CD14-positive monocyte (primary cell): ENCODE measurements around the gene ARHGAP44. TPM values are rescaled to one million over a fixed set of nuclear protein-coding genes. Genes with fewer than 3 reads are reported as not detected.

Experiments
- DNase-seq, 3 donors: peaks; one replicate each; pipeline ENCODE4 v3.0.0-alpha.2; 2011 to 2022
- H2AFZ ChIP-seq: 2 replicates; pipeline ENCODE4 v1.6.0; 2012; ENCODE audit warnings: mild to moderate bottlenecking, low read depth, low read length, inconsistent platforms; ENCODE audit not compliant: insufficient read depth, poor library complexity, severe bottlenecking
- H3K27ac ChIP-seq, 2 donors: 1 replicate in 1 of 2; 2 replicates in 1 of 2; pipeline ENCODE4 v1.5.1; 2012 to 2013; ENCODE audit warnings: low read length in 2 of 2, control low read depth in 1 of 2, inconsistent platforms in 1 of 2, low read depth in 1 of 2, mild to moderate bottlenecking in 1 of 2
- H3K27me3 ChIP-seq, 2 donors: one replicate each; pipeline versions ENCODE4 v1.6.0 to v1.6.1; 2011 to 2013; ENCODE audit warnings: low read length in 2 of 2; ENCODE audit not compliant: control insufficient read depth in 2 of 2, insufficient read depth in 2 of 2
- H3K36me3 ChIP-seq, 2 donors: replicated peaks in 1 of 2; 1 replicate in 1 of 2; 2 replicates in 1 of 2; pipeline versions ENCODE4 v1.5.1 to v1.6.1; 2012 to 2013; ENCODE audit warnings: low read length in 2 of 2, control low read depth in 1 of 2, inconsistent platforms in 1 of 2, mild to moderate bottlenecking in 1 of 2; ENCODE audit not compliant: insufficient read depth in 2 of 2, control insufficient read depth in 1 of 2
- H3K4me1 ChIP-seq, 2 donors: 1 replicate in 1 of 2; 2 replicates in 1 of 2; pipeline versions ENCODE4 v1.5.1 to v1.6.1; 2012 to 2013; ENCODE audit warnings: low read length in 2 of 2, control low read depth in 1 of 2, inconsistent platforms in 1 of 2, mild to moderate bottlenecking in 1 of 2, moderate library complexity in 1 of 2; ENCODE audit not compliant: insufficient read depth in 2 of 2, control insufficient read depth in 1 of 2
- H3K4me2 ChIP-seq: replicated peaks from 2 replicates; pipeline ENCODE3; 2012; ENCODE audit warnings: low read length, moderate library complexity, mild to moderate bottlenecking; ENCODE audit not compliant: poor library complexity, severe bottlenecking; ENCODE audit errors: extremely low read depth
- H3K4me3 ChIP-seq, 3 experiments: fragments of 200-600 bp in 1 of 3; sonication (generic) in 1 of 3; replicated peaks in 1 of 3; 1 replicate in 2 of 3; 2 replicates in 1 of 3; pipeline ENCODE4 v1.5.1; 2011 to 2013; ENCODE audit warnings: low read length in 3 of 3, mild to moderate bottlenecking in 3 of 3, control low read depth in 2 of 3, low read depth in 2 of 3, inconsistent platforms in 1 of 3, moderate library complexity in 1 of 3
- H3K79me2 ChIP-seq: 2 replicates; pipeline ENCODE4 v1.6.0; 2012; ENCODE audit warnings: mild to moderate bottlenecking, control low read depth, inconsistent platforms, low read length, moderate library complexity; ENCODE audit not compliant: insufficient read depth
- H3K9ac ChIP-seq: 2 replicates; pipeline ENCODE4 v1.6.0; 2017; ENCODE audit warnings: low read length, mild to moderate bottlenecking; ENCODE audit not compliant: insufficient read depth, poor library complexity, severe bottlenecking
- H3K9me3 ChIP-seq, 2 donors: replicated peaks in 1 of 2; 1 replicate in 1 of 2; 2 replicates in 1 of 2; pipeline versions ENCODE4 v1.5.1 to v1.6.1; 2012 to 2013; ENCODE audit warnings: low read length in 2 of 2, control low read depth in 1 of 2; ENCODE audit not compliant: control insufficient read depth in 1 of 2, insufficient read depth in 1 of 2
- H4K20me1 ChIP-seq: 2 replicates; pipeline ENCODE4 v1.6.0; 2012; ENCODE audit warnings: mild to moderate bottlenecking, low read length, control low read depth, moderate library complexity; ENCODE audit not compliant: insufficient read depth
- H3K27ac Mint-ChIP-seq, 7 donors: one replicate each; pipeline ENCODE4 v1.8.0; 2020; ENCODE audit warnings: mild to moderate bottlenecking in 7 of 7, mixed read lengths in 7 of 7, moderate library complexity in 6 of 7, inconsistent platforms in 2 of 7
- H3K27me3 Mint-ChIP-seq, 3 donors: one replicate each; pipeline ENCODE4 v1.8.0; 2021 to 2022; ENCODE audit warnings: low read depth in 3 of 3, mild to moderate bottlenecking in 3 of 3, mixed read lengths in 3 of 3, moderate library complexity in 3 of 3, inconsistent platforms in 1 of 3
- H3K36me3 Mint-ChIP-seq, 2 donors: one replicate each; pipeline ENCODE4 v1.8.0; 2020; ENCODE audit warnings: mixed read lengths in 2 of 2, inconsistent platforms in 1 of 2, mild to moderate bottlenecking in 1 of 2
- H3K4me1 Mint-ChIP-seq: one replicate; pipeline ENCODE4 v1.8.0; 2020; ENCODE audit warnings: mild to moderate bottlenecking, mixed read lengths
- H3K4me3 Mint-ChIP-seq, 2 donors: one replicate each; pipeline ENCODE4 v1.8.0; 2020; ENCODE audit warnings: mild to moderate bottlenecking in 2 of 2, mixed read lengths in 2 of 2, moderate library complexity in 1 of 2
- H3K9me3 Mint-ChIP-seq, 7 donors: one replicate each; pipeline ENCODE4 v1.8.0; 2020 to 2022; ENCODE audit warnings: mixed read lengths in 7 of 7, mild to moderate bottlenecking in 6 of 7, moderate library complexity in 6 of 7, inconsistent platforms in 2 of 7
- CTCF ChIP-seq: fragments of 200-600 bp; IDR thresholded peaks from one replicate; pipeline ENCODE4 v1.8.0; 2022; ENCODE audit warnings: antibody characterized with exemption, mild to moderate bottlenecking
- WGBS: methylation state at CpG from one replicate; pipeline ENCODE4 v1.1.5; 2013; ENCODE audit warnings: missing lambda C conversion rate; ENCODE audit not compliant: insufficient coverage; 5-methylcytosine and 5-hydroxymethylcytosine counted together
- intact Hi-C, 2 donors: fragments of 100-400 bp; cut with micrococcal nuclease; formaldehyde crosslinking; loops; one replicate each; pipeline versions ENCODE4 v1.15.0 to v1.15.1; 2023
- polyA plus RNA-seq, 3 donors: library from polyadenylated mRNA; depleted of rRNA in 1 of 3; unstranded in 2 of 3; stranded (reverse) in 1 of 3; fragments of 300-500 nt in 2 of 3; fragments of >200 nt in 1 of 3; fragmentation: Illumina TruSeq in 2 of 3; gene quantifications; 1 replicate in 2 of 3; 2 replicates in 1 of 3; pipeline ENCODE4 v1.2.3, GENCODE V29; 2012 to 2021

The ARHGAP44 gene
- polyA plus RNA-seq, 3 donors, result not detected

GRCh38 chr17:12990041-12990808 is 200.9 kb downstream of the ARHGAP44 start:
- no peak for TF ChIP-seq CTCF
- DNase-seq, result no peak
- no peak overlapping the region for H3K4me3 Mint-ChIP-seq
- H3K27ac Mint-ChIP-seq, result peak overlapping the region in 1 of 7 donors; percentile 0
- Histone ChIP-seq H3K4me1 (no peaks in the 10 kb centered on the region), H4K20me1 (no peaks in the 10 kb centered on the region), H3K36me3 (peaks cover 47 to 54% of the 10 kb centered on the region in 2 donors), H3K9ac (no peak overlapping the region), H3K4me3 (no peak overlapping the region), H3K27ac (no peak overlapping the region), H2AFZ (no peak overlapping the region), H3K27me3 (no peaks in the 10 kb centered on the region), H3K9me3 (no peaks in the 10 kb centered on the region), H3K79me2 (no peaks in the 10 kb centered on the region), H3K4me2 (no peak overlapping the region)
- H3K36me3 Mint-ChIP-seq, result peaks cover 51 to 55% of the 10 kb centered on the region in 2 donors
- H3K4me1 Mint-ChIP-seq, result no peaks in the 10 kb centered on the region
- intact Hi-C loops, result no loop called here
- peaks cover 0 to 9% (median 3%) of the 10 kb centered on the region in 7 donors for H3K9me3 Mint-ChIP-seq
- H3K27me3 Mint-ChIP-seq, result peaks cover 0 to 2% (median 0%) of the 10 kb centered on the region in 3 donors
- WGBS, result 96% methylated on average over 18 of the region's 25 CpGs

GRCh38 chr17:12990926-12991325 is 201.6 kb downstream of the ARHGAP44 start:
- Histone ChIP-seq H3K4me3 (no peak overlapping the region), H2AFZ (no peak overlapping the region), H3K4me1 (no peaks in the 10 kb centered on the region), H4K20me1 (no peaks in the 10 kb centered on the region), H3K9ac (no peak overlapping the region), H3K9me3 (no peaks in the 10 kb centered on the region), H3K4me2 (no peak overlapping the region), H3K79me2 (no peaks in the 10 kb centered on the region), H3K27ac (no peak overlapping the region), H3K27me3 (no peaks in the 10 kb centered on the region), H3K36me3 (peaks cover 54 to 61% of the 10 kb centered on the region in 2 donors)
- Mint-ChIP-seq H3K27me3 (peaks cover 0 to 2% (median 0%) of the 10 kb centered on the region in 3 donors), H3K36me3 (peaks cover 58 to 62% of the 10 kb centered on the region in 2 donors), H3K27ac (peak overlapping the region in 1 of 7 donors; percentile 63), H3K4me1 (no peaks in the 10 kb centered on the region), H3K9me3 (peaks cover 0 to 9% (median 3%) of the 10 kb centered on the region in 7 donors), H3K4me3 (no peak overlapping the region)
- DNase-seq, result no peak
- 90% methylated on average over 8 of the region's 12 CpGs for WGBS
- TF ChIP-seq CTCF, result no peak
- intact Hi-C loops, result no loop called here
